Transverse colon (tissue), 4 donors: ENCODE data around the gene NFATC4. TPM values are rescaled to one million over a fixed set of nuclear protein-coding genes. Genes with fewer than 3 reads are reported as not detected.

Experiments used
- DNase-seq: peaks from one replicate; pipeline ENCODE4 v3.0.0-alpha.2; 2019
- H3K27ac ChIP-seq, 4 donors: fragments of 200-600 bp; sonication (generic); 2 replicates each; pipeline ENCODE4 v1.5.1; 2016 to 2018; ENCODE audit warnings: inconsistent platforms in 4 of 4
- H3K27me3 ChIP-seq: fragments of 200-600 bp; sonication (generic); 2 replicates; pipeline ENCODE4 v1.5.1; 2017; ENCODE audit warnings: inconsistent platforms
- H3K36me3 ChIP-seq, 4 donors: fragments of 200-600 bp; sonication (generic); 2 replicates each; pipeline ENCODE4 v1.5.1; 2017 to 2019; ENCODE audit warnings: inconsistent platforms in 4 of 4
- H3K4me1 ChIP-seq, 4 donors: fragments of 200-600 bp; sonication (generic); 2 replicates each; pipeline ENCODE4 v1.5.1; 2017 to 2020; ENCODE audit warnings: inconsistent platforms in 4 of 4
- H3K4me3 ChIP-seq, 4 donors: fragments of 200-600 bp; sonication (generic); 1 replicate in 1 of 4; 2 replicates in 3 of 4; pipeline versions ENCODE4 v1.5.1 to v1.6.1; 2017 to 2019; ENCODE audit warnings: inconsistent platforms in 4 of 4
- H3K9me3 ChIP-seq, 2 donors: fragments of 200-600 bp; sonication (generic); 2 replicates each; pipeline ENCODE4 v1.5.1; 2017 to 2019; ENCODE audit warnings: inconsistent platforms in 2 of 2
- CTCF ChIP-seq, 5 experiments: fragments of 200-600 bp in 3 of 5; fragments of 450-650 bp in 2 of 5; sonication (generic) in 3 of 5; IDR thresholded peaks; 1 replicate in 2 of 5; 2 replicates in 3 of 5; pipeline ENCODE4 v1.5.1; 2016 to 2017; ENCODE audit warnings: antibody characterized with exemption in 5 of 5, inconsistent platforms in 3 of 5, mild to moderate bottlenecking in 2 of 5, moderate library complexity in 1 of 5
- EP300 ChIP-seq: sonication (generic); formaldehyde crosslinking; IDR thresholded peaks from one replicate; pipeline ENCODE4 v1.6.1; 2017; ENCODE audit warnings: antibody characterized with exemption, low read depth
- POLR2A ChIP-seq: fragments of 450-650 bp; IDR thresholded peaks from one replicate; pipeline ENCODE4 v1.6.1; 2016; ENCODE audit warnings: antibody characterized with exemption, mild to moderate bottlenecking, moderate library complexity
- POLR2AphosphoS5 ChIP-seq, 3 donors: sonication (generic); formaldehyde crosslinking; IDR thresholded peaks; one replicate each; pipeline ENCODE4 v1.6.1; 2016; ENCODE audit warnings: antibody characterized with exemption in 3 of 3
- WGBS, 2 donors: methylation state at CpG; one replicate each; pipeline ENCODE4 v1.1.5; 2018; ENCODE audit warnings: low coverage in 1 of 2; 5-methylcytosine and 5-hydroxymethylcytosine counted together
- in situ Hi-C, 4 donors: fragments of 200-750 bp; cut with MboI; loops; one replicate each; pipeline versions ENCODE4 v1.15.0 to v1.15.1; 2017; ENCODE audit warnings: low sequenced_read_pairs in 3 of 4, low pct_ligation_motif_present in 1 of 4, low pct_unique_long_range_greater_than_20kb in 1 of 4
- intact Hi-C: fragments of 100-400 bp; cut with DNase I; formaldehyde crosslinking; loops from one replicate; pipeline ENCODE4 v1.15.1; 2023; ENCODE audit warnings: low total_unique reads
- total RNA-seq, 4 donors: library from RNA; depleted of rRNA; stranded (reverse); fragments of >200 nt; gene quantifications; one replicate each; pipeline ENCODE4 v1.1.0, GENCODE V29; 2016

Gene NFATC4
- total RNA-seq, 4 donors from 2014 or later = 13.4 to 58.0 (median 20.9) TPM

- H3K36me3 ChIP-seq = no peaks in the 10 kb centered on the region
- WGBS, 2 donors = 70 to 71% methylated on average over 8 to 12 of the region's 12 CpGs
- peaks cover 16 to 60% (median 44%) of the 10 kb centered on the region in 4 donors for H3K4me1 ChIP-seq
- peak; percentile 51 for TF ChIP-seq POLR2A
- no peak for TF ChIP-seq CTCF (IDR thresholded peaks at IDR 0.05)
- TF ChIP-seq POLR2AphosphoS5 (IDR thresholded peaks at IDR 0.05) = peak in 2 of 3 donors; percentile 54 to 79
- no peak for TF ChIP-seq EP300
- peak overlapping the region; percentile 71 to 92 (median 79) for H3K27ac ChIP-seq
- peak overlapping the region in 2 of 4 donors; percentile 0 to 34 for H3K4me3 ChIP-seq
- intact Hi-C loops = no loop called here
- H3K27me3 ChIP-seq = no peaks in the 10 kb centered on the region
- no peaks in the 10 kb centered on the region for H3K9me3 ChIP-seq
- in situ Hi-C loops = no loop called here
- peak; percentile 73 for DNase-seq
Observed at GRCh38 chr14:24422694-24423601, 55.0 kb downstream of the NFATC4 start.

GRCh38 chr14:24425704-24426103 is 57.7 kb downstream of the NFATC4 start:
- no peak for TF ChIP-seq POLR2A
- TF ChIP-seq POLR2AphosphoS5 (IDR thresholded peaks at IDR 0.05) = no peak
- TF ChIP-seq EP300 = no peak
- no peak for TF ChIP-seq CTCF (IDR thresholded peaks at IDR 0.05)
- Histone ChIP-seq H3K9me3 (no peaks in the 10 kb centered on the region), H3K36me3 (no peaks in the 10 kb centered on the region), H3K4me1 (peaks cover 22 to 68% (median 54%) of the 10 kb centered on the region in 4 donors), H3K4me3 (no peak overlapping the region), H3K27me3 (no peaks in the 10 kb centered on the region), H3K27ac (peak overlapping the region; percentile 75 to 92 (median 83))
- WGBS, 2 donors = 37 to 40% methylated on average over 3 of the region's 3 CpGs
- no peak for DNase-seq
- intact Hi-C loops = no loop called here
- in situ Hi-C loops = loop anchor here in 3 of 4 donors (25.0 kb wide), 2 partner anchors 88 to 188 kb away; partner anchors contain the start of genes GMPR2 (in 3 of the 3), NEDD8 (in 3 of the 3), TINF2 (in 3 of the 3) and ADCY4 (in 1 of the 3)

GRCh38 chr14:24426150-24426911 is 58.3 kb downstream of the NFATC4 start:
- Histone ChIP-seq H3K9me3 (no peaks in the 10 kb centered on the region), H3K27me3 (no peaks in the 10 kb centered on the region), H3K27ac (peak overlapping the region; percentile 75 to 92 (median 83)), H3K36me3 (no peaks in the 10 kb centered on the region), H3K4me1 (peaks cover 27 to 75% (median 60%) of the 10 kb centered on the region in 4 donors), H3K4me3 (no peak overlapping the region)
- in situ Hi-C loops = loop anchor here in 3 of 4 donors (25.0 kb wide), 2 partner anchors 89 to 189 kb away; partner anchors contain the start of genes GMPR2 (in 3 of the 3), NEDD8 (in 3 of the 3), TINF2 (in 3 of the 3) and ADCY4 (in 1 of the 3)
- TF ChIP-seq POLR2A = no peak
- TF ChIP-seq CTCF (IDR thresholded peaks at IDR 0.05) = no peak
- TF ChIP-seq EP300 = no peak
- TF ChIP-seq POLR2AphosphoS5 (IDR thresholded peaks at IDR 0.05) = no peak
- 43 to 57% methylated on average over 2 of the region's 2 CpGs for WGBS, 2 donors
- intact Hi-C loops = no loop called here
- DNase-seq = no peak
